HepG2 (cell line): ENCODE data around the gene SGTB. TPM values are rescaled to one million over a fixed set of nuclear protein-coding genes. Genes with fewer than 3 reads are reported as not detected.
"Not testable (repeated sequence)": the region's sequence is repeated elsewhere in the genome, so short reads cannot be mapped to it uniquely, and the experiment has no call there.

ENCODE experiments used
- ATAC-seq: fragments of 200-7000 bp; cut with Tn5 transposase; 3 replicates; pipeline ENCODE4 v1.9.1; 2020; ENCODE audit warnings: mild to moderate bottlenecking, moderate library complexity
- BruUV-seq: library from RNA; stranded (reverse); fragments of 400-500 nt; replicated peaks from 2 replicates; lab custom pipeline; 2021; lab: Mats Ljungman, UMichigan
- CTCF ChIA-PET: fragments of 300-600 bp; formaldehyde crosslinking; extraction: SDS; loops from one replicate; lab custom pipeline; 2021; ENCODE audit warnings: low total read pairs, inconsistent platforms, low intra/inter-chr PET ratio; lab: Yijun Ruan, JAX
- POLR2A ChIA-PET: fragments of 350-600 bp; sonication (Branson Sonifier 250); formaldehyde crosslinking; loops from one replicate; lab custom pipeline; 2020; ENCODE audit warnings: antibody characterized with exemption, inconsistent platforms; lab: Yijun Ruan, JAX
- DNase-seq: peaks from one replicate; pipeline ENCODE4 v3.0.0-alpha.2; 2015; ENCODE audit warnings: low spot score
- FAIRE-seq: peaks from 3 replicates; lab custom pipeline; 2011; peaks lifted over from hg19 to GRCh38; lab: Jason Lieb, UNC
- H2AFZ ChIP-seq: one replicate; pipeline ENCODE4 v1.6.1; 2011; ENCODE audit warnings: low read length, inconsistent platforms
- H3K27ac ChIP-seq: fragments of 300-600 bp; 3 replicates; pipeline ENCODE4 v1.8.0; 2011; ENCODE audit warnings: mixed run types, mild to moderate bottlenecking, mixed read lengths, low read length, inconsistent platforms; ENCODE audit not compliant: insufficient read depth; ENCODE audit errors: extremely low read length
- H3K27me3 ChIP-seq, 2 experiments: fragments of 200-600 bp in 1 of 2; 2 replicates in 1 of 2; 3 replicates in 1 of 2; pipeline versions ENCODE4 v1.6.0 to v1.8.0; 2011; ENCODE audit warnings: low read length in 2 of 2, mild to moderate bottlenecking in 2 of 2, moderate library complexity in 2 of 2, inconsistent platforms in 1 of 2; ENCODE audit not compliant: insufficient read depth in 2 of 2, control insufficient read depth in 1 of 2
- H3K36me3 ChIP-seq, 2 experiments: fragments of 200-600 bp in 1 of 2; replicated peaks in 1 of 2; 2 replicates in 1 of 2; 3 replicates in 1 of 2; pipeline versions ENCODE4 v1.5.1 to v1.8.0; 2011; ENCODE audit warnings: low read length in 2 of 2, inconsistent platforms in 1 of 2; ENCODE audit not compliant: insufficient read depth in 2 of 2, control insufficient read depth in 1 of 2
- H3K4me1 ChIP-seq: 2 replicates; pipeline ENCODE4 v1.5.1; 2012; ENCODE audit warnings: low read length, inconsistent platforms; ENCODE audit not compliant: insufficient read depth
- H3K4me2 ChIP-seq: 2 replicates; pipeline ENCODE4 v1.6.0; 2011; ENCODE audit warnings: low read depth, low read length, inconsistent platforms
- H3K4me3 ChIP-seq, 3 experiments: fragments of 200-600 bp in 1 of 3; sonication (generic), shearing (Covaris generic) in 1 of 3; replicated peaks in 1 of 3; 2 replicates each; pipeline ENCODE4 v1.5.1; 2011 to 2016; ENCODE audit warnings: low read length in 3 of 3, inconsistent platforms in 2 of 3, low read depth in 2 of 3, mild to moderate bottlenecking in 2 of 3, control low read depth in 1 of 3, mixed read lengths in 1 of 3; ENCODE audit not compliant: insufficient read depth in 1 of 3
- H3K79me2 ChIP-seq: one replicate; pipeline ENCODE4 v1.6.1; 2011; ENCODE audit warnings: low read length, inconsistent platforms; ENCODE audit not compliant: insufficient read depth
- H3K9ac ChIP-seq: 2 replicates; pipeline ENCODE4 v1.6.0; 2011; ENCODE audit warnings: mild to moderate bottlenecking, low read depth, low read length, inconsistent platforms; ENCODE audit not compliant: insufficient read depth
- H3K9me3 ChIP-seq: 2 replicates; pipeline ENCODE4 v1.5.1; 2012; ENCODE audit warnings: mild to moderate bottlenecking, low read length
- H4K20me1 ChIP-seq: 2 replicates; pipeline ENCODE4 v1.6.0; 2011; ENCODE audit warnings: inconsistent platforms, mild to moderate bottlenecking, low read length, moderate library complexity; ENCODE audit not compliant: insufficient read depth
- HES4 ChIP-seq: sonication (generic); formaldehyde crosslinking; IDR thresholded peaks from 2 replicates; pipeline ENCODE4 v1.9.0; 2021; ENCODE audit warnings: mild to moderate bottlenecking, missing genetic modification reagents, borderline replicate concordance
- HNRNPH1 ChIP-seq: fragments of 200-400 bp; formaldehyde crosslinking; optimal IDR thresholded peaks from 2 replicates; pipeline ENCODE3; 2017; ENCODE audit warnings: mild to moderate bottlenecking, low read depth, low read length
- KDM3A ChIP-seq: IDR thresholded peaks from 2 replicates; pipeline ENCODE4 v1.6.1; 2018; ENCODE audit warnings: low read depth, missing compliant biosample characterization
- RBAK ChIP-seq: sonication (generic); formaldehyde crosslinking; IDR thresholded peaks from 2 replicates; pipeline ENCODE4 v1.5.1; 2020; ENCODE audit warnings: mild to moderate bottlenecking, missing genetic modification reagents
- TSC22D2 ChIP-seq: sonication (generic); formaldehyde crosslinking; IDR thresholded peaks from 2 replicates; pipeline ENCODE4 v1.5.1; 2020; ENCODE audit warnings: missing genetic modification reagents, mild to moderate bottlenecking, borderline replicate concordance
- ZBTB42 ChIP-seq: sonication (generic); formaldehyde crosslinking; IDR thresholded peaks from 2 replicates; pipeline ENCODE4 v1.5.0; 2020; ENCODE audit warnings: mild to moderate bottlenecking, missing genetic modification reagents
- ZBTB7A ChIP-seq: sonication (generic); formaldehyde crosslinking; IDR thresholded peaks from 2 replicates; pipeline ENCODE4 v1.8.0; 2022; ENCODE audit warnings: mild to moderate bottlenecking, missing genetic modification reagents
- ZFP91 ChIP-seq: sonication (generic); formaldehyde crosslinking; IDR thresholded peaks from 2 replicates; pipeline ENCODE4 v1.9.0; 2022; ENCODE audit warnings: missing genetic modification reagents, mild to moderate bottlenecking, borderline replicate concordance
- ZNF460 ChIP-seq: sonication (generic); formaldehyde crosslinking; IDR thresholded peaks from 2 replicates; pipeline ENCODE4 v1.5.1; 2020; ENCODE audit warnings: missing genetic modification reagents, mild to moderate bottlenecking, borderline replicate concordance
- ZNF510 ChIP-seq: sonication (generic); formaldehyde crosslinking; IDR thresholded peaks from 2 replicates; pipeline ENCODE4 v1.4.0; 2020; ENCODE audit warnings: low read depth, mild to moderate bottlenecking, missing genetic modification reagents
- ZNF639 ChIP-seq: conservative IDR thresholded peaks from 2 replicates; pipeline ENCODE4 v1.6.1; 2018; ENCODE audit warnings: missing genetic modification reagents
- ZNF776 ChIP-seq: sonication (generic); formaldehyde crosslinking; IDR thresholded peaks from 2 replicates; pipeline ENCODE4 v1.4.0; 2020; ENCODE audit warnings: mild to moderate bottlenecking, missing genetic modification reagents
- WGBS: methylation state at CpG from one replicate; pipeline ENCODE4 v1.1.6; 2017; ENCODE audit warnings: low lambda C conversion rate; 5-methylcytosine and 5-hydroxymethylcytosine counted together
- in situ Hi-C: cut with HindIII; loops from 2 replicates; pipeline ENCODE4 v1.10.0; 2017; ENCODE audit warnings: low pct_unique_long_range_greater_than_20kb; ENCODE audit not compliant: extremely low pct_ligation_motif_present
- intact Hi-C: fragments of 100-400 bp; cut with micrococcal nuclease; formaldehyde crosslinking; loops from one replicate; pipeline ENCODE4 v1.10.0; 2022; ENCODE audit not compliant: unreplicated experiment
- polyA plus RNA-seq, 8 experiments: library from polyadenylated mRNA; depleted of rRNA in 3 of 8; stranded (reverse) in 7 of 8; unstranded in 1 of 8; fragments of >200 nt; fragmentation: Illumina TruSeq in 4 of 8; extraction: Trizol in 4 of 8; gene quantifications; 2 replicates each; pipeline versions ENCODE4 v1.2.1 to v1.2.3, GENCODE V29; 2011 to 2016; ENCODE audit warnings: low read depth in 4 of 8, missing spikeins in 1 of 8, mixed read lengths in 1 of 8; ENCODE audit not compliant: insufficient read depth in 1 of 8
- total RNA-seq, 5 experiments: library from RNA; depleted of rRNA; stranded (reverse); fragments of >200 nt; fragmentation: Illumina TruSeq; extraction: Trizol; gene quantifications; 2 replicates each; pipeline ENCODE4 v1.2.3, GENCODE V29; 2016; ENCODE audit warnings: low read depth in 1 of 5

The SGTB gene
- total and polyA plus RNA-seq, 2 of the 13 experiments (the other 11 are each of a cell fraction or from before 2014, with no cell fraction given) = 5.2 to 11.2 TPM

- Histone ChIP-seq H4K20me1 (no peaks in the 10 kb centered on the region), H3K27ac (no peak overlapping the region), H2AFZ (no peak overlapping the region), H3K4me2 (no peak overlapping the region), H3K27me3 (no peaks in the 10 kb centered on the region), H3K36me3 (peaks cover 1 to 29% of the 10 kb centered on the region in 2 experiments; a peak in 3 of 5 replicates), H3K9ac (no peak overlapping the region), H3K4me3 (no peak overlapping the region), H3K9me3 (no peaks in the 10 kb centered on the region), H3K79me2 (no peaks in the 10 kb centered on the region), H3K4me1 (no peaks in the 10 kb centered on the region)
- ChIA-PET CTCF (no interaction called here), POLR2A (no interaction called here)
- in situ Hi-C loops = no loop called here
- no TSS peak for BruUV-seq
- ATAC-seq (no peak), FAIRE-seq (no peak), DNase-seq (no peak)
- intact Hi-C loops = no loop called here
- TF ChIP-seq HES4 (CRISPR knock-in tag) (no peak), HNRNPH1 (no peak), ZFP91 (CRISPR knock-in tag) (no peak), ZNF510 (no peak), ZNF639 (CRISPR knock-in tag) (no peak), TSC22D2 (CRISPR knock-in tag) (no peak), ZNF460 (no peak), ZNF776 (CRISPR knock-in tag) (no peak), KDM3A (CRISPR knock-in tag) (no peak), ZBTB42 (CRISPR knock-in tag) (no peak), ZBTB7A (CRISPR knock-in tag) (no peak), RBAK (CRISPR knock-in tag) (no peak)
- 95% methylated on average over 3 of the region's 3 CpGs for WGBS
Observed at GRCh38 chr5:65682148-65682547, 39.8 kb downstream of the SGTB start.

- ATAC-seq, POLR2A ChIA-PET, H3K4me2 ChIP-seq, H3K27ac ChIP-seq, intact Hi-C loops, H3K79me2 ChIP-seq, H3K9me3 ChIP-seq, H4K20me1 ChIP-seq, BruUV-seq, FAIRE-seq, in situ Hi-C loops, H3K27me3 ChIP-seq, H3K9ac ChIP-seq, H3K4me3 ChIP-seq, DNase-seq, H3K4me1 ChIP-seq, CTCF ChIA-PET, H2AFZ ChIP-seq: not testable (repeated sequence)
- peaks cover 0 to 34% of the 10 kb centered on the region in 2 experiments; a peak in 3 of 5 replicates for H3K36me3 ChIP-seq
- 93% methylated on average over 3 of the region's 3 CpGs for WGBS
Observed at GRCh38 chr5:65676056-65676455, 45.9 kb downstream of the SGTB start.
